Upper lobe of left lung (tissue), 4 donors: ENCODE data around the gene CCDC78.
A peak's percentile ranks its signal among the peaks of the same experiment; 100 is the strongest.

Experiments
- EP300 ChIP-seq, 4 donors: sonication (generic); formaldehyde crosslinking; IDR thresholded peaks; one replicate each; pipeline ENCODE4 v1.5.1; 2017; ENCODE audit warnings: antibody characterized with exemption in 4 of 4, control low read depth in 2 of 4
- POLR2A ChIP-seq, 4 donors: fragments of 450-650 bp; IDR thresholded peaks; one replicate each; pipeline ENCODE4 v1.5.1; 2016 to 2017; ENCODE audit warnings: antibody characterized with exemption in 4 of 4, mild to moderate bottlenecking in 2 of 4
- TF ChIP-seq, protein P1 (sequence below), 6 experiments: fragments of 450-650 bp in 4 of 6; fragments of 200-600 bp in 2 of 6; sonication (generic) in 2 of 6; IDR thresholded peaks; one replicate each; pipeline ENCODE4 v1.5.1; 2016 to 2019; ENCODE audit warnings: antibody characterized with exemption in 6 of 6

GRCh38 chr16:733382-734207 lies 7.4 kb upstream of the CCDC78 start:
- TF ChIP-seq, protein P1, sequence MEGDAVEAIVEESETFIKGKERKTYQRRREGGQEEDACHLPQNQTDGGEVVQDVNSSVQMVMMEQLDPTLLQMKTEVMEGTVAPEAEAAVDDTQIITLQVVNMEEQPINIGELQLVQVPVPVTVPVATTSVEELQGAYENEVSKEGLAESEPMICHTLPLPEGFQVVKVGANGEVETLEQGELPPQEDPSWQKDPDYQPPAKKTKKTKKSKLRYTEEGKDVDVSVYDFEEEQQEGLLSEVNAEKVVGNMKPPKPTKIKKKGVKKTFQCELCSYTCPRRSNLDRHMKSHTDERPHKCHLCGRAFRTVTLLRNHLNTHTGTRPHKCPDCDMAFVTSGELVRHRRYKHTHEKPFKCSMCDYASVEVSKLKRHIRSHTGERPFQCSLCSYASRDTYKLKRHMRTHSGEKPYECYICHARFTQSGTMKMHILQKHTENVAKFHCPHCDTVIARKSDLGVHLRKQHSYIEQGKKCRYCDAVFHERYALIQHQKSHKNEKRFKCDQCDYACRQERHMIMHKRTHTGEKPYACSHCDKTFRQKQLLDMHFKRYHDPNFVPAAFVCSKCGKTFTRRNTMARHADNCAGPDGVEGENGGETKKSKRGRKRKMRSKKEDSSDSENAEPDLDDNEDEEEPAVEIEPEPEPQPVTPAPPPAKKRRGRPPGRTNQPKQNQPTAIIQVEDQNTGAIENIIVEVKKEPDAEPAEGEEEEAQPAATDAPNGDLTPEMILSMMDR (IDR thresholded peaks at IDR 0.05), result peak in 1 of 6 experiments; percentile 31
- TF ChIP-seq EP300 (IDR thresholded peaks at IDR 0.05) (no peak), POLR2A (IDR thresholded peaks at IDR 0.05) (no peak)
